ENCODE data around the gene ATAD5.

The ATAD5 gene

GRCh38 chr17:30933966-30934365, 102.2 kb downstream of the ATAD5 start:
- no peak overlapping the region for H3K4me3 ChIP-seq (ENCODE audit: low read length)
- no peaks in the 10 kb centered on the region for H3K79me2 ChIP-seq (ENCODE audit: control insufficient read depth, low read length)
- no peak overlapping the region for H3K27ac ChIP-seq (ENCODE audit: low read depth, low read length)
- H3K36me3 ChIP-seq (ENCODE audit: control insufficient read depth, low read length) = no peaks in the 10 kb centered on the region
- H3K4me1 ChIP-seq (ENCODE audit: control insufficient read depth, low read length) = peaks cover 3% of the 10 kb centered on the region
- TF ChIP-seq EZH2phosphoT487 (IDR thresholded peaks at IDR 0.05; ENCODE audit: borderline replicate concordance, low read length) (no peak), CTCF (IDR thresholded peaks at IDR 0.05; ENCODE audit: low read depth, low read length, poor library complexity, severe bottlenecking) (no peak)
- no peaks in the 10 kb centered on the region for H3K9me3 ChIP-seq (ENCODE audit: control insufficient read depth, insufficient read depth, low read length)
- no peaks in the 10 kb centered on the region for H3K27me3 ChIP-seq (ENCODE audit: control insufficient read depth, low read length)
- H3F3A ChIP-seq (ENCODE audit: control insufficient read depth, insufficient read depth) = no peaks in the 10 kb centered on the region
- H3K4me2 ChIP-seq (ENCODE audit: low read length) = no peak overlapping the region
- no peaks in the 10 kb centered on the region for H3K9me2 ChIP-seq (replicated peaks; ENCODE audit: control insufficient read depth, low read length)
- H4K20me1 ChIP-seq (ENCODE audit: control insufficient read depth, insufficient read depth, low read depth, low read length) = no peaks in the 10 kb centered on the region

GRCh38 chr17:30939051-30939689, 107.4 kb downstream of the ATAD5 start:
- no peaks in the 10 kb centered on the region for H3K9me3 ChIP-seq (ENCODE audit: control insufficient read depth, insufficient read depth, low read length)
- no peak for TF ChIP-seq EZH2phosphoT487 (IDR thresholded peaks at IDR 0.05; ENCODE audit: borderline replicate concordance, low read length)
- TF ChIP-seq CTCF (IDR thresholded peaks at IDR 0.05; ENCODE audit: low read depth, low read length, poor library complexity, severe bottlenecking) = no peak
- H3F3A ChIP-seq (ENCODE audit: control insufficient read depth, insufficient read depth) = no peaks in the 10 kb centered on the region
- peak overlapping the region; percentile 1; the same call in 1 of the 2 replicates for H3K4me3 ChIP-seq (ENCODE audit: low read length)
- peak overlapping the region; percentile 41 for H3K4me2 ChIP-seq (ENCODE audit: low read length)
- no peaks in the 10 kb centered on the region for H3K27me3 ChIP-seq (ENCODE audit: control insufficient read depth, low read length)
- no peaks in the 10 kb centered on the region for H3K79me2 ChIP-seq (ENCODE audit: control insufficient read depth, low read length)
- H3K36me3 ChIP-seq (ENCODE audit: control insufficient read depth, low read length) = no peaks in the 10 kb centered on the region
- no peaks in the 10 kb centered on the region for H3K9me2 ChIP-seq (replicated peaks; ENCODE audit: control insufficient read depth, low read length)
- H4K20me1 ChIP-seq (ENCODE audit: control insufficient read depth, insufficient read depth, low read depth, low read length) = no peaks in the 10 kb centered on the region
- peaks cover 10% of the 10 kb centered on the region for H3K4me1 ChIP-seq (ENCODE audit: control insufficient read depth, low read length)
- no peak overlapping the region for H3K27ac ChIP-seq (ENCODE audit: low read depth, low read length)

- Histone ChIP-seq H3K36me3 (ENCODE audit: control insufficient read depth, low read length) (no peaks in the 10 kb centered on the region), H4K20me1 (ENCODE audit: control insufficient read depth, insufficient read depth, low read depth, low read length) (no peaks in the 10 kb centered on the region), H3K9me2 (replicated peaks; ENCODE audit: control insufficient read depth, low read length) (no peaks in the 10 kb centered on the region), H3K4me1 (ENCODE audit: control insufficient read depth, low read length) (peaks cover 10% of the 10 kb centered on the region), H3K27ac (ENCODE audit: low read depth, low read length) (no peak overlapping the region), H3K79me2 (ENCODE audit: control insufficient read depth, low read length) (no peaks in the 10 kb centered on the region), H3K4me2 (ENCODE audit: low read length) (no peak overlapping the region), H3K4me3 (ENCODE audit: low read length) (no peak overlapping the region), H3K27me3 (ENCODE audit: control insufficient read depth, low read length) (no peaks in the 10 kb centered on the region), H3F3A (ENCODE audit: control insufficient read depth, insufficient read depth) (no peaks in the 10 kb centered on the region), H3K9me3 (ENCODE audit: control insufficient read depth, insufficient read depth, low read length) (no peaks in the 10 kb centered on the region)
- TF ChIP-seq EZH2phosphoT487 (IDR thresholded peaks at IDR 0.05; ENCODE audit: borderline replicate concordance, low read length) = no peak
- TF ChIP-seq CTCF (IDR thresholded peaks at IDR 0.05; ENCODE audit: low read depth, low read length, poor library complexity, severe bottlenecking) = no peak
Measured at GRCh38 chr17:30942308-30943079, 110.7 kb downstream of the ATAD5 start.

All from DOHH2 (cell line).